ENCODE measurements around the gene NCAM1. TPM values are rescaled to one million over a fixed set of nuclear protein-coding genes. Genes with fewer than 3 reads are reported as not detected.

The NCAM1 gene
- total RNA-seq, 6 donors from 2014 or later, result 1.4 to 15.3 (median 2.5) TPM

DNA sequence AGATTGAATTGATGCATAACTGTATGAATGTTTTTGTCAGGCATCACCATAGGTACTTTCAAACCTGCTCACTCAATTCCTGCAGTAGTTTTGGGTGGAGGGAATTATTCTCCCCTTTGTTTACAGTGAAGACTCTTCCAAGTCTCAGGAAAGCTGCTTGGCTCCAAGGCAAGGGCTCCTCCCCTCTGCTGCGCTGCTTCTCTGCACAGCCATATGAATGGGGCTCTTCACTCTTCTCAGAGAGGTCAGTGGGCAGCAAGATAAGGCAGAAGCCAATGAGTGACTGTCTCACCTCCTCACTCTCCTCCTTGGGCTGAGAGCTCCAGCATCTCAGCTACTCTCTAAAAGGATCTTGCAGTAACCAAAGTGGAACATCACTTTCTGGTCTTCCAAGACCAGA is 187.4 kb downstream of the NCAM1 start:
- DNase-seq (no peak), ATAC-seq (ENCODE audit: low FRiP score in 2 of 2) (no peak)
- no peaks in the 10 kb centered on the region for H3K9me3 ChIP-seq
- no peak for TF ChIP-seq POLR2AphosphoS5 (IDR thresholded peaks at IDR 0.05)
- TF ChIP-seq CTCF (IDR thresholded peaks at IDR 0.05), result no peak
- TF ChIP-seq POLR2A (IDR thresholded peaks at IDR 0.05), result no peak
- H3K4me3 ChIP-seq, result no peak overlapping the region
- no peaks in the 10 kb centered on the region for H3K27me3 ChIP-seq
- H3K27ac ChIP-seq, result no peak overlapping the region
- H3K4me1 ChIP-seq, result no peaks in the 10 kb centered on the region
- 33 to 83% methylated on average over 1 of the region's 1 CpG for whole genome bisulfite sequencing, 2 donors
- no peaks in the 10 kb centered on the region for H3K36me3 ChIP-seq

DNA sequence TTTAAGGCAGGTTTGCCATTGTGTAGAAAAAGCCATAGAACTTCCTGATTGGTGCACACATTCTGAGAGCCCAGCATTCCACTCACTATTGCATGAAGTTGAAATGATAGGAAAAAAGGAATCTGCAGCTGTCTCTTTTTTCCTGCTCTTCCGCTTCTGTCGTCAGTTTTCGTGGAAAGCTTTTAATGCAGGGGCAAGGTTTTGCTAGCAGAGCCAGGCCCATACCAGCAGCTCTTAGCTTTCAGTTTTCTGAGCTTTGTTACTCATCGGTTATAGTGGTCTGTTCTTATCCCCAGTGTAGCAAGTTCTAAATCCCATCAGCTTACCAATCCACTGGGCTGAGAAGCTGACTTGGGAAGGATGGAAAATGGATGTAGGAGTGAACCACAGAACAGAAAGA is 190.3 kb downstream of the NCAM1 start:
- Histone ChIP-seq H3K27me3 (no peaks in the 10 kb centered on the region), H3K27ac (no peak overlapping the region), H3K36me3 (no peaks in the 10 kb centered on the region), H3K4me3 (no peak overlapping the region), H3K9me3 (no peaks in the 10 kb centered on the region), H3K4me1 (no peaks in the 10 kb centered on the region)
- 79 to 81% methylated on average over 4 of the region's 4 CpGs for WGBS, 2 donors
- ATAC-seq (ENCODE audit: low FRiP score in 2 of 2) (no peak), DNase-seq (no peak)
- no peak for TF ChIP-seq POLR2A (IDR thresholded peaks at IDR 0.05)
- no peak for TF ChIP-seq POLR2AphosphoS5 (IDR thresholded peaks at IDR 0.05)
- TF ChIP-seq EP300 (IDR thresholded peaks at IDR 0.05), result no peak
- no peak for TF ChIP-seq CTCF (IDR thresholded peaks at IDR 0.05)

DNA sequence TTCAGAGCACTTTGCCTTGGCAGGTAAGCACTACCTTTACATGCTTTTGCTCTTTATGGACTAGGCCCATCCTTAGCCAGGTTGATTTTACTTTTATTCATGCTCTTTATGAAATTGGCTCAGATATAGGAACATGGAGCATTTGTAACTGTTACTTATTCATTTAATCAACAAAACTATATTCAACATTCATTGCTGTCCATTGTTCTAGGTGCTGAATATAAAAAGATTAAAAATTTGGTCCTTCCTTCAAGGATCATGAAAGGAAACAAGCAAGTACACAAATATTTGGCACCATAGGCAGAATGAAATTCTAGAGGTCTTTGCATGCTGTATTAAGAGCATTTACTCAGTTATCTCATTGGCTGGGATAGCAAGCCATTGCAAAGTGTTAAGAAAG is 191.3 kb downstream of the NCAM1 start:
- Histone ChIP-seq H3K4me3 (no peak overlapping the region), H3K9me3 (no peaks in the 10 kb centered on the region), H3K36me3 (no peaks in the 10 kb centered on the region), H3K27ac (no peak overlapping the region), H3K27me3 (no peaks in the 10 kb centered on the region), H3K4me1 (no peaks in the 10 kb centered on the region)
- ATAC-seq (ENCODE audit: low FRiP score in 2 of 2) (no peak), DNase-seq (no peak)
- TF ChIP-seq CTCF (IDR thresholded peaks at IDR 0.05) (no peak), EP300 (IDR thresholded peaks at IDR 0.05) (no peak), POLR2A (IDR thresholded peaks at IDR 0.05) (no peak), POLR2AphosphoS5 (IDR thresholded peaks at IDR 0.05) (no peak)

DNA sequence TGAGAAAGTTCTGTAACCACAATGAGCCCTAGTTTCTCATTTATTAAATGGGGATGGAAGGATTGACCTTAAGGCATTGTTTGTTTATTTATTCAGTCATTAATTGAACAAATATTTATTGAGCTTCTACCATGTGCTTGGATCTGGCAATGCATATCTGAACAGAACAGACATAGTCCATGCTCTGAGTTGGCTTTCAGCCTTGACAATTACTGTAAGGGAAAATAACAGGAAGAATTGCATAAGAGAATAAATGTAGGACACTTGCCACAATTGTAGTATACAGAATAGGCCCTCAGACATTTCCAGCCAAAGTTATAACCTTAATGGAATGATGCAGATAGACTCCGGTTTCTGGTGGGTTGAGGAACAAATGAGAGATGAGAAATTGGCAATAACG is 192.6 kb downstream of the NCAM1 start:
- TF ChIP-seq POLR2A (IDR thresholded peaks at IDR 0.05), result no peak

GRCh38 chr11:113159988-113160807 is 199.0 kb downstream of the NCAM1 start:
- Histone ChIP-seq H3K36me3 (no peaks in the 10 kb centered on the region), H3K4me1 (peaks cover 0 to 11% (median 2%) of the 10 kb centered on the region in 4 donors), H3K27me3 (no peaks in the 10 kb centered on the region), H3K4me3 (no peak overlapping the region), H3K27ac (no peak overlapping the region), H3K9me3 (no peaks in the 10 kb centered on the region)
- TF ChIP-seq POLR2AphosphoS5 (IDR thresholded peaks at IDR 0.05) (no peak), EP300 (IDR thresholded peaks at IDR 0.05) (no peak), CTCF (IDR thresholded peaks at IDR 0.05) (no peak), POLR2A (IDR thresholded peaks at IDR 0.05) (no peak)
- DNase-seq (no peak), ATAC-seq (ENCODE audit: low FRiP score in 2 of 2) (no peak)
- 66 to 71% methylated on average over 5 to 7 of the region's 7 CpGs for WGBS, 2 donors

More for the DNA sequence above, 192.6 kb downstream of the NCAM1 start:
- Histone ChIP-seq H3K9me3 (no peaks in the 10 kb centered on the region), H3K4me3 (no peak overlapping the region), H3K36me3 (no peaks in the 10 kb centered on the region), H3K27me3 (no peaks in the 10 kb centered on the region), H3K27ac (no peak overlapping the region), H3K4me1 (no peaks in the 10 kb centered on the region)
- WGBS, 2 donors, result 76% methylated on average over 2 of the region's 2 CpGs
- no peak for DNase-seq
- peak in 1 of 2 donors; percentile 23 for ATAC-seq (ENCODE audit: low FRiP score in 2 of 2)

Measured in upper lobe of left lung (tissue), 6 donors.